HEK293 (cell line): ENCODE results near the gene RPS15.

Experiments
- MZF1 ChIP-seq: fragments of 450-650 bp; formaldehyde crosslinking; IDR thresholded peaks from 2 replicates; pipeline ENCODE4 v1.5.1; 2017; ENCODE audit warnings: missing biosample characterization, missing genetic modification characterization, borderline replicate concordance
- REST ChIP-seq: fragments of 450-650 bp; formaldehyde crosslinking; IDR thresholded peaks from 2 replicates; pipeline ENCODE4 v1.5.1; 2016; ENCODE audit warnings: missing biosample characterization, missing genetic modification characterization
- ZNF23 ChIP-seq: fragments of 450-650 bp; formaldehyde crosslinking; IDR thresholded peaks from 2 replicates; pipeline ENCODE4 v1.5.1; 2016; ENCODE audit warnings: missing biosample characterization, missing genetic modification characterization, borderline replicate concordance
- ZNF239 ChIP-seq: fragments of 450-650 bp; formaldehyde crosslinking; IDR thresholded peaks from 2 replicates; pipeline ENCODE4 v1.5.1; 2016; ENCODE audit warnings: missing biosample characterization, missing genetic modification characterization
- ZNF274 ChIP-seq, 2 experiments: fragments of 200-500 bp in 1 of 2; fragments of 450-650 bp in 1 of 2; sonication (Bioruptor generic) in 1 of 2; formaldehyde crosslinking in 1 of 2; IDR thresholded peaks; 2 replicates each; pipeline versions ENCODE4 v1.5.1 to v1.6.1; 2014 to 2016; ENCODE audit warnings: borderline replicate concordance in 1 of 2, inconsistent platforms in 1 of 2, low read length in 1 of 2, missing biosample characterization in 1 of 2, missing genetic modification characterization in 1 of 2
- TF ChIP-seq, protein P1 (sequence below): fragments of 450-650 bp; formaldehyde crosslinking; IDR thresholded peaks from 2 replicates; pipeline ENCODE4 v1.5.1; 2016; ENCODE audit warnings: missing biosample characterization, missing genetic modification characterization

DNA sequence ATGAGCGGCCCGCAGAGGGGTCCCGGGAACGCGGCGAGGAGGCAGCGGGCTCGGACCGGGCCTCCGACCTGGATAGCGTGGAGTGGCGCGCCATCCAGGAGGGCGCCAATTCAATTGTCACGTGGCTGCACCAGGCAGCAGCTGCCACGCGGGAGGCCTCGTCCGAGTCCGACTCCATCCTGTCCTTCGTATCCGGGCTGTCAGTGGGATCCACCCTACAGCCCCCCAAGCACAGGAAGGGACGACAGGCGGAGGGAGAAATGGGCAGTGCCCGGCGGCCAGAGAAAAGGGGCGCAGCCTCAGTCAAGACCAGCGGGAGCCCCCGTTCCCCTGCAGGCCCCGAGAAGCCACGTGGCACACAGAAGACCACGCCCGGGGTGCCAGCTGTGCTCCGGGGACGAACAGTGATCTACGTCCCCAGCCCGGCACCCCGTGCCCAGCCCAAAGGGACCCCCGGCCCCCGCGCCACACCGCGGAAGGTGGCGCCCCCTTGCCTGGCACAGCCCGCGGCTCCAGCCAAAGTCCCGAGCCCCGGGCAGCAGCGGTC, 30.2 kb downstream of the RPS15 start:
- TF ChIP-seq MZF1 (tag by site-specific recombination) (no peak), REST (no peak), ZNF239 (tag by site-specific recombination) (no peak), ZNF23 (tag by site-specific recombination) (no peak), ZNF274 (IDR thresholded peaks at IDR 0.05; ENCODE audit: low read length) (no peak), ZNF274 (tag by site-specific recombination; IDR thresholded peaks at IDR 0.05; ENCODE audit: borderline replicate concordance) (no peak)
- TF ChIP-seq, protein P1, sequence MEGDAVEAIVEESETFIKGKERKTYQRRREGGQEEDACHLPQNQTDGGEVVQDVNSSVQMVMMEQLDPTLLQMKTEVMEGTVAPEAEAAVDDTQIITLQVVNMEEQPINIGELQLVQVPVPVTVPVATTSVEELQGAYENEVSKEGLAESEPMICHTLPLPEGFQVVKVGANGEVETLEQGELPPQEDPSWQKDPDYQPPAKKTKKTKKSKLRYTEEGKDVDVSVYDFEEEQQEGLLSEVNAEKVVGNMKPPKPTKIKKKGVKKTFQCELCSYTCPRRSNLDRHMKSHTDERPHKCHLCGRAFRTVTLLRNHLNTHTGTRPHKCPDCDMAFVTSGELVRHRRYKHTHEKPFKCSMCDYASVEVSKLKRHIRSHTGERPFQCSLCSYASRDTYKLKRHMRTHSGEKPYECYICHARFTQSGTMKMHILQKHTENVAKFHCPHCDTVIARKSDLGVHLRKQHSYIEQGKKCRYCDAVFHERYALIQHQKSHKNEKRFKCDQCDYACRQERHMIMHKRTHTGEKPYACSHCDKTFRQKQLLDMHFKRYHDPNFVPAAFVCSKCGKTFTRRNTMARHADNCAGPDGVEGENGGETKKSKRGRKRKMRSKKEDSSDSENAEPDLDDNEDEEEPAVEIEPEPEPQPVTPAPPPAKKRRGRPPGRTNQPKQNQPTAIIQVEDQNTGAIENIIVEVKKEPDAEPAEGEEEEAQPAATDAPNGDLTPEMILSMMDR = no peak
